ENCODE data around the gene GSG1L2.

DNA sequence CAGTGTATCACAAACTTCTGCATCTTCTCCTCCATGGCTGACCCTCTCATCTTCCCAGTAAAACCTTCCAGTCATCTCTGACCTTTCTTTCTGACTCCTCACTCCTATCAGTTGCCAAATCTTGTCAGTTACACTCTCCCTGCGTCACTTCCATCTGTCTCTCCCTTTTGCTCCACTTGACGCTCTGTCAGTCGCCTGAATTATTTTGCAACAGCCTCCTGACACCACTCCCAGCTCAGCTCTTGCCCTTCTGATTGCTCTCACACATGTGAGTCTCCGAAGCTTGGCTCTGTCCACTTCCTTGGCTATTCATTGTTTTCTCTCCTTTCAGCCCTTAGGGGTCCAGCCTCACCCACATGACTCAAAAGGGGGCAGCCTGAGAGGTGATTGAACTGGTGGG lies 58.2 kb downstream of the GSG1L2 start:
- no peak for TF ChIP-seq POLR2A (IDR thresholded peaks at IDR 0.05; ENCODE audit: low read depth, low read length)
- no peak for TF ChIP-seq TAF1 (IDR thresholded peaks at IDR 0.05; ENCODE audit: borderline replicate concordance, low read depth, low read length)
